ES-I3 (cell line): ENCODE data around the gene MORC3.
A peak's percentile ranks its signal among the peaks of the same experiment; 100 is the strongest.
"Not testable (repeated sequence)": the region's sequence is repeated elsewhere in the genome, so short reads cannot be mapped to it uniquely, and the experiment has no call there.

Source experiments
- H3K36me3 ChIP-seq: 2 replicates; pipeline ENCODE4 v1.6.1; 2013; ENCODE audit warnings: mild to moderate bottlenecking, low read length, control low read depth, moderate library complexity; ENCODE audit not compliant: insufficient read depth
- H3K4me1 ChIP-seq: 2 replicates; pipeline ENCODE4 v1.6.1; 2013; ENCODE audit warnings: mild to moderate bottlenecking, control low read depth, low read length; ENCODE audit not compliant: insufficient read depth
- H3K9ac ChIP-seq: 2 replicates; pipeline ENCODE4 v1.6.1; 2013; ENCODE audit warnings: low read depth, mild to moderate bottlenecking, low read length, moderate library complexity
- H3K9me3 ChIP-seq: 2 replicates; pipeline ENCODE4 v1.6.1; 2013; ENCODE audit warnings: mild to moderate bottlenecking, low read length, moderate library complexity; ENCODE audit not compliant: control insufficient read depth, insufficient read depth

Gene MORC3

DNA sequence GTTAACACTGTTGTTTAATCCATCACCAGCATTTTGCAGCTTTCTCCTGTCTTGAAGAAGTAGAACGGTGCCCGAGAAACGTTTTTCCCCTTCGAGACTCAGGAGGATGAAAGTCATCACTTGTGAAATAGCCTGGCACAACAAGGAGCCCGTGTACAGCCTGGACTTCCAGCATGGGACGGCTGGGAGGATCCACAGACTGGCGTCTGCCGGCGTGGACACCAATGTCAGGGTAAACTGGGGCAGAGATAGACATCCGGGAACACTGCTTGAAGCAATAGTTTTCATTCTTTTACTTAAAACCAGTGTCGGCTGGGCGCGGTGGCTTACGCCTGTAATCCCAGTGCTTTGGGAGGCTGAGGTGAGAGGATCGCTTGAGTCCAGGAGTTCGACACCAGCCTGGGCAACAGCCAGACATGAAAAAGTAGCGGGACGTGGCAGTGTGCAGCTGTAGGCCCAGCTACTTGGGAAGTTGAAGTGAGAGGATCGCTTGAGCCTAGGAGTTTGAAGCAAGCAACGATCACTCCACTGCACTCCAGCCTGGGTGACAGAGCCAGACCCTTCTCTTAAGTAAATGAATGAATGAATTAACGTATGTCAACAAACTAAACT lies 66.1 kb downstream of the MORC3 start:
- H3K4me1 ChIP-seq, result no peaks in the 10 kb centered on the region
- no peaks in the 10 kb centered on the region for H3K9me3 ChIP-seq
- no peaks in the 10 kb centered on the region for H3K36me3 ChIP-seq
- peak overlapping the region; percentile 52 for H3K9ac ChIP-seq

DNA sequence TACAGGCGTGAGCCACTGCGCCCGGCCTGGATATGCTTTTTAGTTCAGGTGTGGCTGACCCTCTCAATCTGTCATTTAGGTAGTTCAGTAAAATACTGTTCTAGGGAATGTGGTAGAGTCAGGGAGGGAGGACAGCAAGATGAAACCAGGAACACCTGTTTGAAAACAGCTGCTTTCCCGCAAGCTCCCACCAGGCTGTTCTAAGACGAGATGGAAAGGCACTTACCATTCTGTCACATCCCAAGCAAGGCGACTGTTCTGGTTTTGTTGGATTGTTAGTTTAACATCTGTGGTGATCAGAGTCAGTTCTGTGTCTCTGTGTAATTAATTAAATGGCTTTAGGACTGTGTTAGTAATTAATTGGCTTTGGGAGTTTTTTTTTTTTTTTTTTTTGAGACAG lies 68.1 kb downstream of the MORC3 start:
- H3K9ac ChIP-seq, result no peak overlapping the region
- H3K9me3 ChIP-seq, result no peaks in the 10 kb centered on the region
- H3K4me1 ChIP-seq, result no peaks in the 10 kb centered on the region
- no peaks in the 10 kb centered on the region for H3K36me3 ChIP-seq

DNA sequence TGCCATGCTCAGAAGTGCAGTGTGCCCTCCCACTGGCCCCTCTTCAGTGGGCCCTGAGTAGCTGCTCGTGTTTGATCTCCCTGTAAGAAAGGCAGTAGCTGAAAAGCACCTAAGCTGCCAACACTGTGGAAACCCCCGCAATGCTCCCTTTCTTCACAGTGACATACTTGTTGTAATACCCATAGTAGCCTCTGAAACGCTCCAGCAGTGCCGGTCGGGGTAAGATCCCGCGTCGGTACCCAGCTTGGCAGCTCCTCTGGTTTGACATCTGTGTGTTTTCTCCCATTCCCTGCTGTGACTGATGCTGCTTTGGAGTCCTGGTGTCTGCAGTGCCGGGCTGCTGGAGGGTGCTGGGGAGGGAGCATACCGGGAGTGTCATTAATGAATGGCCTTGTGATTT lies 68.8 kb downstream of the MORC3 start:
- no peaks in the 10 kb centered on the region for H3K36me3 ChIP-seq
- H3K9me3 ChIP-seq, result no peaks in the 10 kb centered on the region
- no peak overlapping the region for H3K9ac ChIP-seq
- H3K4me1 ChIP-seq, result no peaks in the 10 kb centered on the region

DNA sequence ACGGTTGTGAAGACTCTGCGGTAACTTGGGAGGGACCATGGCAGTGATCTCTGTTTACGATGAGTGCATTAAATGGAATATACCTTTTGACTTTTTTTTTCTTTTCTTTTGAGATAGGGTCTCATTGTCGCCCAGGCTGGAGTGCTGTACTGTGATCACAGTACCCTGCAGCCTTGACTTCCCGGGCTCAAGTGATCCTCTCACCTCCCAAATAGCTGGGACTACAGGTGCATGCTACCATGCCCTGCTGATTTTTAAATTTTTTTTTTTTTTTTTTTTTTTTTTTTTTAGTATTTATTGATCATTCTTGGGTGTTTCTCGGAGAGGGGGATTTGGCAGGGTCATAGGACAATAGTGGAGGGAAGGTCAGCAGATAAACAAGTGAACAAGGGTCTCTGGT lies 71.7 kb downstream of the MORC3 start:
- H3K9me3 ChIP-seq, H3K4me1 ChIP-seq, H3K9ac ChIP-seq, H3K36me3 ChIP-seq: not testable (repeated sequence)

DNA sequence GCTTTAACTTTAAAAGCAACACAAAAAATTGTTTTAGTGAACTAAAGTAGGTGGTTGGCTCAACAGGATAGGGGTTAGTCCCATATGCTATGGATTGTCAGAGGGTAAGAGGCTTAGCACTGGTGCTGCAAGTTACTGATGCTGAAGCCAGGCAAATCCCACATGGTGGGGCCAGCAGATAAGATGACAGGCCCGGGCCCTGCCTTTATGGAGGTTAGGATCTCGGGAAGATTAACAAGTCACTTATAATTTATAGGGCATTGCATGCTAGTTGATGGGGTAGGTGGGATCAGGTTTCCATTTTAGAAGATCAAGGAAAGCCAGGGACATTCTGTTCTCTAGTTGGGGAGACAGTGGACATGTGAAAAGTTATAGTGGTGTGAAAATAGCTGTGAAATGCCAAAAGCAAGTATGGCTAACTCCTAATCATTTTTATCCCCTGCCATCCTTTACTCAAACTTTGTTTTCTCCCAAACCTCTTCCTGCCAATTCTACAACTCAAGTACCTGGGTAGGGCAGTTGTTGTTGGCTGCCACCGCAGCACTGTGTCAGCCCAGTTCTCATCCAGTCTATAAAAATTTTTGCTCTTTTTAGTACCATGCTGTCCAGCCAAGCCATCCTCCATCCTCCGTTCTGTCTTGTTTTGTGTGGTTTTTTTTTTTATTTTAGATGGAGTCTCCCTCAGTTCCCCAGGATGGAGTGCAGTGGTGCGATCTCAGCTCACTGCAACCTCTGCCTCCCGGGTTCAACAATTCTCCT lies 75.5 kb downstream of the MORC3 start:
- Histone ChIP-seq H3K9ac (no peak overlapping the region), H3K9me3 (no peaks in the 10 kb centered on the region), H3K36me3 (peaks cover 11% of the 10 kb centered on the region; the same call in 1 of the 2 replicates), H3K4me1 (no peaks in the 10 kb centered on the region)

DNA sequence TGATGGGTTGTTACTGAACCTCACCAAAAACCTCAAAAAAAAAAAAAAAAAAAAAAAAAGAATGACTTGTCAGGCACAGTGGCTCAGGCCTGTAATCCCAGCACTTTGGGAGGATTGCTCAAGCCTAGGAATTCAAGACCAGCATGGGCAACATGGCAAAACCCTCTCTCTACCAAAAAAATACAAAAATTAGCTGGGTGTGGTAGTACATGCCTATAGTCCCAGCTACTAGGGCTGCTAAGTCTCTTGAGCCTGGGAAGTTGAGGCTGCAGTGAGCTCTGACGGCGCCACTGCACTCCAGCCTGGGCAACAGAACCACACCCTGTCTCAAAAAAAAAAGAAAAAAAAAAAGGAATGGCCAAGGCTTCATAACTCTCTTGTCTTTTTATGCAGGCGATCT lies 76.3 kb downstream of the MORC3 start:
- H3K36me3 ChIP-seq, result peaks cover 11% of the 10 kb centered on the region; the same call in 1 of the 2 replicates
- no peaks in the 10 kb centered on the region for H3K9me3 ChIP-seq
- H3K9ac ChIP-seq, result no peak overlapping the region
- no peaks in the 10 kb centered on the region for H3K4me1 ChIP-seq

DNA sequence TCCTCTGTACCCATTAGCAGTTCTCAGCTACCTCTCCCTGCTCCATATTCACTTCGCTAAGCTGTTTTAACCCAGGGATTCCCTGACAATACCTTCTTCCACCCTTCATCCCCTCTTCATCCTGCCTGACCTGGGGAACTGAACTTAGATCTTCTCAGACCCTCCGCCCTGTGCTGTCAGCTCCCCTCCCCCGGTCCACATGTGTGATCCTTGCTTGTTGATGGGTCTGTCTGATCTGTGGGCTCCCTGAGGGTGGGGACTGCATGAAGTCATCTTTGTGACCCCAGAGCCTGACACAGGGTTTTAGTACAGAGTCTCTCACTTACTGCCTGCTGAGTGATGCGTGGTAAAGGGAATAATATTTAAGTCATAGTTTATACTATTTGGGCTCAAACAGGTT lies 77.0 kb downstream of the MORC3 start:
- H3K36me3 ChIP-seq, result peaks cover 11% of the 10 kb centered on the region; the same call in 1 of the 2 replicates
- no peaks in the 10 kb centered on the region for H3K9me3 ChIP-seq
- no peaks in the 10 kb centered on the region for H3K4me1 ChIP-seq
- H3K9ac ChIP-seq, result no peak overlapping the region

DNA sequence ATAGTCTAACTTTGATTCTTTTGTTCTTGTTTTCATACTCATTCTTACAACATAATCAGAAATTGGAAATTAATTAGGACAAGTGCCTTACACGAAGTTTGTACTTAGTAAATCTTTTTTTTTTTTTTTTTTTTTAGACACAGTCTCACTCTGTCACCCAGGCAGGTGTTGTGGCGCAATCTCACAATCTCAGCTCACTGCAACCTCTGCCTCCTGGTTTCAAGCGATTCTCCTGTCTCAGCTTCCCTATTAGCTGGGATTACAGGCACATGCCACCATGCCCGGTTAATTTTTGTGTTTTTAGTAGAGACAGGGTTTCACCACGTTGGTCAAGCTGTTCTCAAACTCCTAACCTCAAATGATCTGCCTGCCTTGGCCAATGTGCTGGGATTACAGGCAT lies 77.6 kb downstream of the MORC3 start:
- Histone ChIP-seq H3K9ac (no peak overlapping the region), H3K9me3 (no peaks in the 10 kb centered on the region), H3K36me3 (peaks cover 11% of the 10 kb centered on the region; the same call in 1 of the 2 replicates), H3K4me1 (no peaks in the 10 kb centered on the region)

DNA sequence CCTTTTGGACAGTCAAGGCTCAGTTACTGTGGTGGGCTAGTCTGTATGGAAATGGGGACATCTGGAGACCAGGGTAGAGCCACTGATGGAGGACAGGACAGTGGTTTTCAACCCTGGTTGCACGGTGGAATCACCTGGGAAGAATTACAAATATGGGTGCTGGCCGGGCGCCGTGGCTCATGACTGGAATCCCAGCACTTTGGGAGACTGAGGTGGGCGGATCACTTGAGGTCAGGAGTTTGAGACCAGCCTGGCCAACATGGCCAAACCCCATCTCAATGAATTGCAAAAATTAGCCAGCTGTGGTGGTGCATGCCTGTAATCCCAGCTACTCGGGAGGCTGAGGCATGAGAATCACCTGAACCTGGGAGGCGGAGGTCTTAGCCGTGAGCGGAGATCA lies 79.7 kb downstream of the MORC3 start:
- H3K9ac ChIP-seq, H3K4me1 ChIP-seq, H3K36me3 ChIP-seq, H3K9me3 ChIP-seq: not testable (repeated sequence)

DNA sequence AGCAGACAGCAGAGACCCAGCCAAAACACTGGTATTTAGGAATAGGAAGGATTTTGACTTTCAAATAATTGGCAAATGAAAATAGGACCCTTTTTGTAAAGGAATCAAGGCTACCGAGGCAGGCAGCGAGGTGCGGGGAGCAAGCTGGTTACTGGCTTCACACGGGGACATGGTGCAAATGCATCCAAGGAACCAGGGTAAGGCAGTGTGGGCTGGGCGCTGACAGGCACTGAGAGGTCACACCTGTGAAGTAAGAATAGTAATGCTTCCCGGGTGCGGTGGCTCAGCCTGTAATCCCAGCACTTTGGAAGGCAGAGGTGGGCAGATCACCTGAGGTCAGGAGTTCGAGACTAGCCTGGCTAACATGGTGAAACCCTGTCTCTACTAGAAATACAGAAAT lies 80.7 kb downstream of the MORC3 start:
- no peaks in the 10 kb centered on the region for H3K9me3 ChIP-seq
- H3K9ac ChIP-seq, result no peak overlapping the region
- no peaks in the 10 kb centered on the region for H3K4me1 ChIP-seq
- peaks cover 7% of the 10 kb centered on the region; the same call in 1 of the 2 replicates for H3K36me3 ChIP-seq

DNA sequence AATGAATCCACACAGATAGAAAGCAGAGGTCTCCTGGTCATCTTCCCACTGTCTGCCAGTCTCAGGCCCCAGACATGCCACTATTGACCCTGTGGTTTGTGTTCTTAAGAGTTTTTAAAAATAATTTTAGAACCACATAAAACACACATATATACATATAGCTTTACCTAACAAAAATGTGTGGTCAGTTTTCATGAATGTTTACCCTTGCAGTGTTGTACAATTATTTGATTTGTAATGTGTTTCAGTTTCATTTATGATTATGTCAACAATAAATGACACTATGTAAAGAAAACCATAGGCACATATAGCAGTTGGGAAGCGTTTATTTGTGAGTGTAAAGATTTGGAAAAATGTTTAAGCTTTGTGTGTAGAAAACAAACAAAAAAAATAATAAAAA lies 82.3 kb downstream of the MORC3 start:
- Histone ChIP-seq H3K9me3 (no peaks in the 10 kb centered on the region), H3K4me1 (no peaks in the 10 kb centered on the region), H3K36me3 (peaks cover 5% of the 10 kb centered on the region; the same call in 1 of the 2 replicates), H3K9ac (no peak overlapping the region)

DNA sequence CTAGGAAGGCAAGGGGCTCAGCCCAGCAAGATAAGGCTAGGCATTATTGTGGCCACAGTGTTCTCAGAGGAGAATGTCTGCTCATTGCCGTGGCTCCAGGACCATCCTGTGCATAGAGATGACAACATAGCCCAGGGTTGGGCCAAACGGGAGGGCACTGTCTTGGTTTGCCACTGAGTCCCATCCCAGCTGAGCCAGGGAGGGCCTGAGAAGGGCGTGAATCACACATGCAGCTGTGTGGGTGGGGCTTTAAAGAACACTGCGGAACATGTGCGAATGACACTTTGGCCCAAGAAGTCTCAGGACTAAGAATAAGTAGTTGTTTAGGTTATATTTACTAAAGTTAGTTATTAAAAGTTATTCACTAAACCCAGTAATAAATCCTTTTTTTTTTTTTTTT lies 83.7 kb downstream of the MORC3 start:
- H3K9me3 ChIP-seq, result no peaks in the 10 kb centered on the region
- H3K4me1 ChIP-seq, result no peaks in the 10 kb centered on the region
- no peak overlapping the region for H3K9ac ChIP-seq
- H3K36me3 ChIP-seq, result 0 out of 2 replicates have a peak, but pooled peaks cover 4% of the 10 kb centered on the region

DNA sequence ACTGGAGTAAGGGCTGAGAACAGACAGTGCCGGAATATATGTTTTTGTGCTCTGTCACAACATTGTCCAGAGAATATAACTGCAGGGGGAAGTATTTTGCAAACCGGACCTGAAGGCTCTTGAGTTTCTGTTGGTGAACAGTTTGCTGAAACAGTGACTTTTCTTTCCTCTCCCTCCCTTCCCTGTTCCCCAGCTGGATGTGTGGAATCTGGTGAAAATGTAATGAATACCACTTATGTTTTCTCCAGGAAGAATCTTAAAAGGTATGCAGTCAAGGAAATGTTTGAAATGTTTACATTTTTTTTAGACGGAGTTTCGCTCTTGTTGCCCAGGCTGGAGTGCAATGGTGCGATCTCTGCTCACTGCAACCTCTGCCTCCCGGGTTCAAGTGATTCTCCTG lies 88.6 kb downstream of the MORC3 start:
- no peaks in the 10 kb centered on the region for H3K4me1 ChIP-seq
- no peaks in the 10 kb centered on the region for H3K9me3 ChIP-seq
- no peak overlapping the region for H3K9ac ChIP-seq
- H3K36me3 ChIP-seq, result no peaks in the 10 kb centered on the region

DNA sequence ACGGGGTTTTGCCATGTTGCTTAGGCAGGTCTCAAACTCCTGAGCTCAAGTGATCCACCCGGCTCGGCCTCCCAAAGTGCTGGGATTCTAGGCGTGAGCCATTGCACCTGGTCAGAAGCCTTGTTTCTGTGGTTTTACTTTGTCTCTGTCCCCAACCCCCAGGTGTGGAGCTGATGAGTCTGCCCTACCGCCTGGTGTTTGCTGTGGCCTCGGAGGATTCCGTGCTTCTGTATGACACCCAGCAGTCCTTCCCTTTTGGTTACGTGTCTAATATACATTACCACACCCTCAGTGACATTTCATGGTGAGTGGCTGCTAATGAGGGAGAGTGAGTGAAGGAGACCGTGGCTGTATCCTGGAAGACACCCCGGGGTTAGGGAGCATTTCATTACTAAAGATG lies 91.3 kb downstream of the MORC3 start:
- Histone ChIP-seq H3K9me3 (no peaks in the 10 kb centered on the region), H3K36me3 (no peaks in the 10 kb centered on the region; the same call in 1 of the 2 replicates), H3K9ac (no peak overlapping the region), H3K4me1 (no peaks in the 10 kb centered on the region)

DNA sequence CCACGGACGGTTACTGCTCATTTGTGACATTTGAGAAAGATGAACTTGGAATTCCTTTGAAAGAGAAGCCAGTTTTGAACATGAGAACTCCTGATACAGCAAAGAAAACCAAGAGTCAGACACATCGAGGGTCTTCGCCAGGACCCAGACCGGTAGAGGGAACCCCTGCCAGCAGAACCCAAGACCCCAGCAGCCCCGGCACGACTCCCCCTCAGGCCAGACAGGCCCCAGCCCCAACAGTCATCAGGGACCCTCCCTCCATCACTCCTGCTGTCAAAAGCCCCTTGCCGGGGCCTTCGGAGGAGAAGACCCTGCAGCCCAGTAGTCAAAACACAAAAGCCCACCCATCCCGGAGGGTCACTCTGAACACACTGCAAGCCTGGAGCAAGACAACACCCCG lies 92.9 kb downstream of the MORC3 start:
- H3K9ac ChIP-seq, result no peak overlapping the region
- no peaks in the 10 kb centered on the region for H3K9me3 ChIP-seq
- H3K36me3 ChIP-seq, result no peaks in the 10 kb centered on the region; the same call in 1 of the 2 replicates
- H3K4me1 ChIP-seq, result no peaks in the 10 kb centered on the region
